HG02623 (cell line): ENCODE measurements around the gene FOXL1.
"Not testable (repeated sequence)": the region's sequence is repeated elsewhere in the genome, so short reads cannot be mapped to it uniquely, and the experiment has no call there.

ENCODE experiments used
- ATAC-seq: cut with Tn5 transposase; IDR thresholded peaks from one replicate; pipeline ENCODE4 v1.9.1; 2021; ENCODE audit warnings: moderate library complexity; ENCODE audit not compliant: unreplicated experiment

Gene FOXL1

GRCh38 chr16:86580063-86580790, 1.9 kb downstream of the FOXL1 start:
- no peak for ATAC-seq

- ATAC-seq: no peak
Measured at GRCh38 chr16:86580791-86581170, 2.4 kb downstream of the FOXL1 start.

- ATAC-seq: no peak
Measured at GRCh38 chr16:86581458-86581857, 3.1 kb downstream of the FOXL1 start.

GRCh38 chr16:86584071-86584685, 5.8 kb downstream of the FOXL1 start:
- no peak for ATAC-seq

GRCh38 chr16:86584726-86585721, 6.7 kb downstream of the FOXL1 start:
- ATAC-seq: no peak

- no peak for ATAC-seq
Measured at GRCh38 chr16:86585821-86586611, 7.7 kb downstream of the FOXL1 start.

GRCh38 chr16:86587487-86587886, 9.1 kb downstream of the FOXL1 start:
- no peak for ATAC-seq

- ATAC-seq: not testable (repeated sequence)
Measured at GRCh38 chr16:86587955-86588354, 9.6 kb downstream of the FOXL1 start.

- ATAC-seq: no peak
Measured at GRCh38 chr16:86590501-86591144, 12.3 kb downstream of the FOXL1 start.

- ATAC-seq: no peak
Measured at GRCh38 chr16:86591270-86591669, 12.9 kb downstream of the FOXL1 start.

- ATAC-seq: no peak
Measured at GRCh38 chr16:86593913-86594620, 15.7 kb downstream of the FOXL1 start.

- no peak for ATAC-seq
Measured at GRCh38 chr16:86594721-86595120, 16.4 kb downstream of the FOXL1 start.

- no peak for ATAC-seq
Measured at GRCh38 chr16:86595983-86596605, 17.7 kb downstream of the FOXL1 start.

GRCh38 chr16:86597126-86597879, 19.0 kb downstream of the FOXL1 start:
- no peak for ATAC-seq

GRCh38 chr16:86597880-86598606, 19.7 kb downstream of the FOXL1 start:
- no peak for ATAC-seq

- ATAC-seq: no peak
Measured at GRCh38 chr16:86598607-86599565, 20.5 kb downstream of the FOXL1 start.

- ATAC-seq: no peak
Measured at GRCh38 chr16:86601356-86601755, 23.0 kb downstream of the FOXL1 start.
